ENCODE results near the gene MAD1L1. TPM values are rescaled to one million over a fixed set of nuclear protein-coding genes. Genes with fewer than 3 reads are reported as not detected.

MAD1L1 gene
- total and polyA plus RNA-seq, 7 experiments from 2014 or later: 112 to 314 (median 136) TPM

DNA sequence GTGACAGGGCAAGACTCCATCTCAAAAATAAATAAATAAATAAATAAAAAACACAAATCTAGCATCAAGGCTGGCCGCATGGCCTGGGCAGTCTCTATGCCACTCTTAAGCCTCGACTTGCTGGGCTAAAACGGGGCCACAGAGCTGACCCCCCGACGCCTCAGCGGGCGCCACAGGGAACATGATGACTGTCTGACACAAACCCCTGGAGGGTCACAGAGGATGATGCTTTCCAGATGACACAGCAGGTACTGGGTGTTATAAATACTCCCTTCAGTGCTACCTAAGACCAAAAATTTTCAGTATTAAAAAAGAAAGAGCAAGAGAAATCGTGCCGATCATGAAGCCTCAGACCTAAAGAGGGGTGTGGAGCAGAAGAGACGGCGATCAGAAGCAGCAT lies 176.8 kb downstream of the MAD1L1 start:
- Mint-ChIP-seq H3K27ac (no peak overlapping the region), H3K36me3 (peaks cover 0 to 37% (median 12%) of the 10 kb centered on the region in 5 donors), H3K4me1 (peaks cover 4 to 36% (median 12%) of the 10 kb centered on the region in 7 donors), H3K27me3 (no peaks in the 10 kb centered on the region), H3K9me3 (peaks cover 0 to 13% (median 0%) of the 10 kb centered on the region in 11 donors), H3K4me3 (peak overlapping the region in 1 of 10 donors; percentile 27)
- no peak overlapping the region for H3K27ac ChIP-seq (ENCODE audit: low read depth, low read length)
- H3K4me3 ChIP-seq (ENCODE audit: low read length): no peak overlapping the region
- H3K27me3 ChIP-seq (ENCODE audit: control insufficient read depth in 2 of 2, insufficient read depth in 2 of 2, low read length in 2 of 2): no peaks in the 10 kb centered on the region
- DNase-seq (no peak), ATAC-seq (no peak)
- intact Hi-C loops (cut with micrococcal nuclease): no loop called here
- peaks cover 0 to 4% of the 10 kb centered on the region in 2 donors for H3K4me1 ChIP-seq (ENCODE audit: control insufficient read depth in 2 of 2, insufficient read depth in 2 of 2, low read length in 2 of 2)
- ChIA-PET CTCF (no interaction called here), POLR2A (no interaction called here)
- peaks cover 0 to 9% (median 0%) of the 10 kb centered on the region in 3 experiments for H3K9me3 ChIP-seq (ENCODE audit: control insufficient read depth in 2 of 3, low read length in 3 of 3)
- H3K36me3 ChIP-seq (ENCODE audit: control insufficient read depth in 2 of 3, insufficient read depth in 3 of 3, low read length in 3 of 3): peaks cover 0 to 16% (median 0%) of the 10 kb centered on the region in 3 experiments

- Histone ChIP-seq H3K4me3 (ENCODE audit: low read length) (no peak overlapping the region), H3K9me3 (ENCODE audit: control insufficient read depth in 2 of 3, low read length in 3 of 3) (peaks cover 0 to 2% (median 0%) of the 10 kb centered on the region in 3 experiments), H3K4me1 (ENCODE audit: control insufficient read depth in 2 of 2, insufficient read depth in 2 of 2, low read length in 2 of 2) (peaks cover 9 to 10% of the 10 kb centered on the region in 2 donors), H3K27me3 (ENCODE audit: control insufficient read depth in 2 of 2, insufficient read depth in 2 of 2, low read length in 2 of 2) (no peaks in the 10 kb centered on the region), H3K27ac (ENCODE audit: low read depth, low read length) (no peak overlapping the region), H3K36me3 (ENCODE audit: control insufficient read depth in 2 of 3, insufficient read depth in 3 of 3, low read length in 3 of 3) (peaks cover 0 to 16% (median 0%) of the 10 kb centered on the region in 3 experiments)
- ChIA-PET POLR2A (no interaction called here), CTCF (no interaction called here)
- Mint-ChIP-seq H3K36me3 (peaks cover 0 to 27% (median 7%) of the 10 kb centered on the region in 5 donors), H3K27ac (no peak overlapping the region), H3K4me1 (peaks cover 4 to 31% (median 13%) of the 10 kb centered on the region in 7 donors), H3K27me3 (no peaks in the 10 kb centered on the region), H3K9me3 (peaks cover 0 to 5% (median 0%) of the 10 kb centered on the region in 11 donors), H3K4me3 (no peak overlapping the region)
- ATAC-seq (no peak), DNase-seq (no peak)
- intact Hi-C loops (cut with micrococcal nuclease): no loop called here
Observed at GRCh38 chr7:2054927-2055326, 177.8 kb downstream of the MAD1L1 start.

- Mint-ChIP-seq H3K4me1 (peaks cover 4 to 34% (median 18%) of the 10 kb centered on the region in 7 donors), H3K9me3 (peaks cover 0 to 2% (median 0%) of the 10 kb centered on the region in 11 donors), H3K27ac (no peak overlapping the region), H3K27me3 (no peaks in the 10 kb centered on the region), H3K4me3 (no peak overlapping the region), H3K36me3 (peaks cover 0 to 22% (median 0%) of the 10 kb centered on the region in 5 donors)
- POLR2A ChIA-PET: no interaction called here
- no peaks in the 10 kb centered on the region for H3K9me3 ChIP-seq (ENCODE audit: control insufficient read depth in 2 of 3, low read length in 3 of 3)
- intact Hi-C loops (cut with micrococcal nuclease): no loop called here
- ATAC-seq (no peak), DNase-seq (no peak)
- H3K36me3 ChIP-seq (ENCODE audit: control insufficient read depth in 2 of 3, insufficient read depth in 3 of 3, low read length in 3 of 3): peaks cover 0 to 16% (median 0%) of the 10 kb centered on the region in 3 experiments
- no peak overlapping the region for H3K27ac ChIP-seq (ENCODE audit: low read depth, low read length)
- H3K4me1 ChIP-seq (ENCODE audit: control insufficient read depth in 2 of 2, insufficient read depth in 2 of 2, low read length in 2 of 2): peaks cover 9 to 11% of the 10 kb centered on the region in 2 donors
- H3K4me3 ChIP-seq (ENCODE audit: low read length): no peak overlapping the region
- CTCF ChIA-PET: no interaction called here
- H3K27me3 ChIP-seq (ENCODE audit: control insufficient read depth in 2 of 2, insufficient read depth in 2 of 2, low read length in 2 of 2): no peaks in the 10 kb centered on the region
Observed at GRCh38 chr7:2053395-2053794, 179.3 kb downstream of the MAD1L1 start.

DNA sequence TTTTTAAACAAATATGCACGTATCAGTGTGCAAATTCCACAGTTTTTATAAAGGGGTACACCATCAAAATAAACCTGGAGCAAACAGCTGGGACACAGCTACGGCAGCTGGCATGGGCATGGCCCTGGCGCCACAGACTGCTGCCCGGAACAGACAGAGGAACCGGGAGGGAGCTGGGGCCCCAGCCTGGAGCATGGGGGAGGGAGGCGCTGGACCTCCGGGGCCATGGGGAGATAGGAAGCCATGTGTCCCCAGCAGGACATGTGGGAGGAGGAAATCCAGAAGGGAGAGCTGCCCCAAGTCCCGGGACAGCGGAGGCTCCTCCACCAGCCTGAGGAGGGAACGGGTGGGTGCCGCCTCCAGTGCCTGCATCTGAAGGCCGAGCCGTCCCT lies 180.1 kb downstream of the MAD1L1 start:
- H3K27me3 ChIP-seq (ENCODE audit: control insufficient read depth in 2 of 2, insufficient read depth in 2 of 2, low read length in 2 of 2): no peaks in the 10 kb centered on the region
- no peak overlapping the region for H3K4me3 ChIP-seq (ENCODE audit: low read length)
- DNase-seq (no peak), ATAC-seq (no peak)
- Mint-ChIP-seq H3K27me3 (no peaks in the 10 kb centered on the region), H3K9me3 (peaks cover 0 to 2% (median 0%) of the 10 kb centered on the region in 11 donors), H3K27ac (no peak overlapping the region), H3K4me3 (no peak overlapping the region), H3K4me1 (peaks cover 3 to 33% (median 17%) of the 10 kb centered on the region in 7 donors), H3K36me3 (peaks cover 0 to 20% (median 0%) of the 10 kb centered on the region in 5 donors)
- ChIA-PET POLR2A (no interaction called here), CTCF (no interaction called here)
- peaks cover 9 to 11% of the 10 kb centered on the region in 2 donors for H3K4me1 ChIP-seq (ENCODE audit: control insufficient read depth in 2 of 2, insufficient read depth in 2 of 2, low read length in 2 of 2)
- H3K9me3 ChIP-seq (ENCODE audit: control insufficient read depth in 2 of 3, low read length in 3 of 3): no peaks in the 10 kb centered on the region
- H3K36me3 ChIP-seq (ENCODE audit: control insufficient read depth in 2 of 3, insufficient read depth in 3 of 3, low read length in 3 of 3): peaks cover 0 to 16% (median 0%) of the 10 kb centered on the region in 3 experiments
- no peak overlapping the region for H3K27ac ChIP-seq (ENCODE audit: low read depth, low read length)
- intact Hi-C loops (cut with micrococcal nuclease): no loop called here

DNA sequence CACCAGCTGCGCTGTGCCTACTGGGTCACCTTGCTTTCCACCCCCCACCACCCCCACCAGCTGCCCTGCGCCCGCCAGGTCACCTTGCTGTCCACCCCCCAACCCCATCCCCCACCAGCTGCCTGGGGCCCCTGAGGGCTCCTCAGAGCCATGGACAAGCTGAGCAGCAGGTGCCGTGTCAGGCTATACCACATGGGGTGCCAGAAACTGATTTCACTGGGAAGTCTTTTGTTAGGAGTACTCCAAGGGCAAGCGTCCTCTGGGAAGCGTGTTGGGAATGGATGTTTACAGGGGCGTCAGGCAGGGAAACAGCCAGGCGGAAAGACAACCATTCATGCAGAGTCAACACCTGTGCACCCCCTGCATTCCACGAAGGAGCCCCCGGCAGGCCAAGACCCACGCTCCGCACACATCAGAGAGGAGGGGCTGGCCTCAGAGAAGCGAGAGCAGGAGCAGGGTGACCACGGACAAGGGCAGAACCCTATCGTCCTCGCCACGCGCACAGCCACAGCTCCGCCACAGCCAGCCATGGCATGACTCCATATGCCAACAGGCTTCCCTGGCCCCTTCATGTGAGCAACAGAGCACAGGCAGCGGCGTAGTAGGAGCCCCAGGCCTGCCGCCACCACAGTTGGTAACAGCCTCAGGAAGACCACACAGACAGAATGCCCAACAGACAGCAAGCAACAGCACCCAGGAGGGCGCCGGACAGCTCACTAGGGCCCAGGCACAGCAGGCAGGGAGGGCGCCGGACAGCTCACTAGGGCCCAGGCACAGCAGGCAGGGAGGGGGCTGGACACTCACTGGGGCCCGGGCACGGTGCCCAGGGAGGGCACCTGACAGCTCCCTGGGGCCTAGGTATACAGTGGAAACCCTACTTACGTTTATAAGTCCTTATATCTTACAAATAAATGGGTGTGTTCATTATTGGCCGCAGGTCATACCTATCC lies 180.8 kb downstream of the MAD1L1 start:
- H3K4me3 Mint-ChIP-seq: peak overlapping the region in 1 of 10 donors; percentile 54
- peaks cover 9 to 11% of the 10 kb centered on the region in 2 donors for H3K4me1 ChIP-seq (ENCODE audit: control insufficient read depth in 2 of 2, insufficient read depth in 2 of 2, low read length in 2 of 2)
- CTCF ChIA-PET: no interaction called here
- peaks cover 0 to 17% (median 0%) of the 10 kb centered on the region in 5 donors for H3K36me3 Mint-ChIP-seq
- DNase-seq (no peak), ATAC-seq (no peak)
- H3K4me3 ChIP-seq (ENCODE audit: low read length): no peak overlapping the region
- H3K36me3 ChIP-seq (ENCODE audit: control insufficient read depth in 2 of 3, insufficient read depth in 3 of 3, low read length in 3 of 3): peaks cover 0 to 16% (median 0%) of the 10 kb centered on the region in 3 experiments
- intact Hi-C loops (cut with micrococcal nuclease): no loop called here
- POLR2A ChIA-PET: no interaction called here
- H3K9me3 Mint-ChIP-seq: peaks cover 0 to 2% (median 0%) of the 10 kb centered on the region in 11 donors
- H3K27me3 Mint-ChIP-seq: no peaks in the 10 kb centered on the region
- no peaks in the 10 kb centered on the region for H3K9me3 ChIP-seq (ENCODE audit: control insufficient read depth in 2 of 3, low read length in 3 of 3)
- peaks cover 0 to 30% (median 18%) of the 10 kb centered on the region in 7 donors for H3K4me1 Mint-ChIP-seq
- no peak overlapping the region for H3K27ac Mint-ChIP-seq
- no peaks in the 10 kb centered on the region for H3K27me3 ChIP-seq (ENCODE audit: control insufficient read depth in 2 of 2, insufficient read depth in 2 of 2, low read length in 2 of 2)
- no peak overlapping the region for H3K27ac ChIP-seq (ENCODE audit: low read depth, low read length)

- no peaks in the 10 kb centered on the region for H3K9me3 ChIP-seq (ENCODE audit: control insufficient read depth in 2 of 3, low read length in 3 of 3)
- Mint-ChIP-seq H3K27me3 (no peaks in the 10 kb centered on the region), H3K4me3 (peak overlapping the region in 1 of 10 donors; percentile 54), H3K9me3 (peaks cover 0 to 2% (median 0%) of the 10 kb centered on the region in 11 donors), H3K4me1 (peaks cover 0 to 24% (median 15%) of the 10 kb centered on the region in 7 donors), H3K36me3 (peaks cover 0 to 11% (median 0%) of the 10 kb centered on the region in 5 donors), H3K27ac (no peak overlapping the region)
- POLR2A ChIA-PET: no interaction called here
- H3K4me1 ChIP-seq (ENCODE audit: control insufficient read depth in 2 of 2, insufficient read depth in 2 of 2, low read length in 2 of 2): peaks cover 9 to 11% of the 10 kb centered on the region in 2 donors
- intact Hi-C loops (cut with micrococcal nuclease): no loop called here
- H3K36me3 ChIP-seq (ENCODE audit: control insufficient read depth in 2 of 3, insufficient read depth in 3 of 3, low read length in 3 of 3): peaks cover 0 to 16% (median 0%) of the 10 kb centered on the region in 3 experiments
- DNase-seq (no peak), ATAC-seq (peak; percentile 39)
- H3K4me3 ChIP-seq (ENCODE audit: low read length): no peak overlapping the region
- no peaks in the 10 kb centered on the region for H3K27me3 ChIP-seq (ENCODE audit: control insufficient read depth in 2 of 2, insufficient read depth in 2 of 2, low read length in 2 of 2)
- CTCF ChIA-PET: no interaction called here
- H3K27ac ChIP-seq (ENCODE audit: low read depth, low read length): no peak overlapping the region
Observed at GRCh38 chr7:2050511-2050866, 182.3 kb downstream of the MAD1L1 start.
